EL (cell line): ENCODE data around the gene MESP2.

Source experiments
- DNase-seq: peaks from one replicate; pipeline ENCODE4 v3.0.0-alpha.2; 2016

Gene MESP2, protein sequence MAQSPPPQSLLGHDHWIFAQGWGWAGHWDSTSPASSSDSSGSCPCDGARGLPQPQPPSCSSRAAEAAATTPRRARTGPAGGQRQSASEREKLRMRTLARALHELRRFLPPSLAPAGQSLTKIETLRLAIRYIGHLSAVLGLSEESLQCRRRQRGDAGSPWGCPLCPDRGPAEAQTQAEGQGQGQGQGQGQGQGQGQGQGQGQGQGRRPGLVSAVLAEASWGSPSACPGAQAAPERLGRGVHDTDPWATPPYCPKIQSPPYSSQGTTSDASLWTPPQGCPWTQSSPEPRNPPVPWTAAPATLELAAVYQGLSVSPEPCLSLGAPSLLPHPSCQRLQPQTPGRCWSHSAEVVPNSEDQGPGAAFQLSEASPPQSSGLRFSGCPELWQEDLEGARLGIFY

DNA sequence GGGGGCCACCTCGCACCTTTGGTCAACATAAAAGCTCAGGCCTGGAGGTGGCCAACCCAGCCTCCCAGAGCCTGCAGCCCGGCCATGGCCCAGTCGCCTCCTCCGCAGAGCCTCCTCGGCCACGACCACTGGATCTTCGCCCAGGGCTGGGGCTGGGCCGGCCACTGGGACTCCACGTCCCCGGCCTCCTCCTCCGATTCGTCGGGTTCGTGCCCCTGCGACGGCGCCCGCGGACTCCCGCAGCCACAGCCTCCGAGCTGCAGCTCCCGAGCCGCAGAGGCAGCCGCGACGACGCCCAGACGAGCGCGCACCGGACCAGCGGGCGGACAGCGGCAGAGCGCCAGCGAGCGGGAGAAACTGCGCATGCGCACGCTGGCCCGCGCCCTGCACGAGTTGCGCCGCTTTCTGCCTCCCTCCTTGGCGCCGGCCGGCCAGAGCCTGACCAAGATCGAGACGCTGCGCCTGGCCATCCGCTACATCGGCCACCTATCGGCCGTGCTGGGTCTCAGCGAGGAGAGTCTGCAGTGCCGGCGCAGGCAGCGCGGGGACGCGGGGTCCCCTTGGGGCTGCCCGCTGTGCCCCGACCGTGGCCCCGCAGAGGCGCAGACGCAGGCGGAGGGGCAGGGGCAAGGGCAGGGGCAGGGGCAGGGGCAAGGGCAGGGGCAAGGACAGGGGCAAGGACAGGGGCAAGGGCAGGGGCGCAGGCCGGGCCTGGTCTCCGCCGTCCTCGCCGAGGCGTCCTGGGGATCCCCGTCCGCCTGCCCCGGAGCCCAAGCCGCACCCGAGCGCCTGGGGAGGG lies at the start of gene MESP2:
Gene MESP2 (plus strand): TSS at position 59 of the 799 bp plus-strand sequence. CDS start 26 bp downstream, at position 85.
- DNase-seq, result peak; percentile 85

DNA sequence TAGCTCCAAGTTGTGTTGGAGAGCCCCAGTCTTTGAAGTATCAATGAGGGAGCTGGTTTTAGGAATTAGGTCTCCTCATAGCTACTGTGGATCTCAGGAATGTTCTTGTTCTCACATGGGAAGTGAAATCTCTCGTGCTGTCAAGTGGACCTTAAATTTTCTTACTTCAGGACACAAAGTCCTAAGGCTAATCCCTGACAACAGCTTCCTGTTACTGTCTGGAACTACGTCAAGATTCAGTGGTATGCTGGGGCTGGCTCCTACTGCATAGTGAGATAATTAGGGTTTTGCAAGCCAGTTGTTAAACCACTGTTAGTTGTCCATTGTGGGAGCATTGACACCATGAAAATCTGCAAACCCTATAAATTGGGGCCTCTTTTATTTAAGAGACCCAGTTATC lies 47.9 kb upstream of the MESP2 start:
- no peak for DNase-seq

DNA sequence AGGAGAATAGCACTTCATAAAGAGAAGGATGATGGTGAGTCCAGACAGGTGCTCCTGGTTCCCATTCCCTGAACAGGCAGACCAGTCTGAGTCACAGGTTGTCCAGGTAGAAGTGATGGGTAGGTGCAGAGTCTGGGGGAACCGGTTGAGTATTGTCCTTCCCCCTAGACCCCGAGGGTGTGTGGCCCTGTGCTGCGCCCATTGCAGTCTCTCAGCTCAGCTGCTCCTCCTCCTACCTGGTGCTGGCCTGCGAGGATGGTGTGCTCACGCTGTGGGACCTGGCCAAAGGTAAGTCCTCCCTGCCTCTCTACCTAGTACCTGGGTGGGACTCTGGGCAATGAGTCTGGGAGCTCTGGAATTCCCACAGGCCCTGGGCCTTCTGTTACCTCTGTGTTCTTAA lies 44.9 kb upstream of the MESP2 start:
- no peak for DNase-seq

GRCh38 chr15:89732451-89733172 lies 43.5 kb upstream of the MESP2 start:
- DNase-seq, result no peak

DNA sequence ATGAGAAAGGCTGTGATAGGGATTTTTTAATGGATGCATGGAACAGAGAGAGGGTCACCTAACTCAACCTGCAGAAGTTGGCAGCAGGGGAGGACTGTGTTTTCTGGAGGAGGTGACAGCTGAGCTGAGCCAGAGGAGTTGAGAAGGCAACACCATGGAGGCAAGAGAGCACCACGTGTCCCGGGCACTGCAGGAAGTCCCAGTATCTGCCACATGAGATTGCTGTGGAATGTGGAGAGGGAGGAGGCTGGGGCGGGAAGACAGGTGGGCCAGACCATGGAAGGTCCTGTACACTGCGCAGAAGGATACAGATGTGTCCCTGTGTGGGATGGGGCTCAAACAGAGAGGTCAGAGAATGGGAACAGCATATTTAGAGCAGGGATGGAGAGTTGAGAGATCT lies 40.4 kb upstream of the MESP2 start:
- no peak for DNase-seq

DNA sequence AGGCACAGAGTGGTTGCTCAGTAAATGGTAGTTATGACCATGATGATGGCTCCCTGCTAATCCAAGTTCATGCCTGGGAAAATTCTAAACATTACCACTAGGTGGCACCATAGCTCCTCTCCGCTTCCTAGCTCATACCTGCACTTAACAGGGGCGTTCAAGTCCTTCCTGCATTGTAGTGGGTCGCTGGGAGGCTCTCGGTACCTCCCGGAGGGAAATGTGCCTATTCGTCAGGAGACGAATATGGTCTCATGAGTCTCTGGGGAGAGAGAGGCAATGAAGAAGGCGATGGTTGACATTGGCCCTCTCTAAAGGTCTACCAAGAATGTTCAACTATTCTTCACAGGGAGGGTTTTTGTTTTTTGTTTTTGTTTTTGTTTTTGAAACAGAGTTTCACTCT lies 36.0 kb upstream of the MESP2 start:
- DNase-seq, result peak; percentile 77

DNA sequence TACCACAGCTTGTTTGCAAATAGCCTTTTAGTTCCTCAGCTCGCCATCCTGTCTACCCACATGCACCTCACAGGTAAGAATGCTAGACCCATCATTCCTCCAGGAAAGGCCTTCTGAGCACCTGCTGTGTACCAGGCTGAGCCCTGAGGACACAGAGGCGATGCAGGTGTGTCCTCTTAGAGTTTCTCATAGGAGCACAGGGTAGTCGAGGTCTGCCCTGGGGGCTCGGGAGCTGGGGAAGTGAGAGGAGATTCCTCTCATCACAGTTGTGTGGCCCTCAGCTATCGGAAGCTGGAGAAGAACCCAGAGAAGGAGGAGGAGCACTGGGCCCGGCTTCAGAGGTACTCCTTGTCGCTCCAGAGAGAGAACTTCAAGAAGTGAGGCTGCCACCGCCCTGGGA lies 33.1 kb upstream of the MESP2 start:
- no peak for DNase-seq

- no peak for DNase-seq
Measured at GRCh38 chr15:89743594-89743993, 32.5 kb upstream of the MESP2 start.

DNA sequence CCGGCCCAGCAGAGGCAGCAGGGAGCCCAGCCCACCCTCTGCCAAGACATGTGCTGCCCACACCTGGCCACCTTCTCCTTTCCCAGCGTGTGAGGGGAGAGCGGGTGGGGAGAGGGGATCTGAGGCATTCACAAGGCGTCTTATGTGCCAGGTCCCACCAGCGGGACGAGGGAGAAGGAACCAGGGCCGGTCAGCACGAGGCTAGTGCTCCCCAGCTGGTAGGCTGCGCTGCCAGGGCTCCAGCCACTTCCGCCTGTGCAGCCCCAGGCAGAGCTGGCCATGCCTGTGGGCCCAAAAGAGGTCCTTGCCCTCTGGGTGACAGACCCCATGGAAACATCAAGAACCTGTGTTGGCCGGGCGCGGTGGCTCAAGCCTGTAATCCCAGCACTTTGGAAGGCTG lies 31.0 kb upstream of the MESP2 start:
- DNase-seq, result no peak

DNA sequence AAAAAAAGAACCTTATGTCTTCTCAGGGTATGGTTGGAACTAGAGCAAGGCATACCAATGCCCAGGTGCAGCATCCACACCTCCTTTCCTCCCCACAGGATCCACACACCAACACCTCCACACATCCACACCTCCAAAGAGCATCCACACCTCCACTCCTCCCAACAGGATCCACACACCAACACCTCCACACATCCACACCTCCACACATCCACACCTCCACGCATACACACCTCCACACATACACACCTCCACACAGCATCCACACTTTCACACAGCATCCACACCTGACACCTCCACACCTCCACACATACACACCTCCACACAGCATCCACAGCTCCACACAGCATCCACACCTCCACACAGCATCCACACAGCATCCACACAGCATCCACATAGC lies 30.4 kb upstream of the MESP2 start:
- no peak for DNase-seq

GRCh38 chr15:89746386-89746780 lies 29.7 kb upstream of the MESP2 start:
- DNase-seq, result no peak

DNA sequence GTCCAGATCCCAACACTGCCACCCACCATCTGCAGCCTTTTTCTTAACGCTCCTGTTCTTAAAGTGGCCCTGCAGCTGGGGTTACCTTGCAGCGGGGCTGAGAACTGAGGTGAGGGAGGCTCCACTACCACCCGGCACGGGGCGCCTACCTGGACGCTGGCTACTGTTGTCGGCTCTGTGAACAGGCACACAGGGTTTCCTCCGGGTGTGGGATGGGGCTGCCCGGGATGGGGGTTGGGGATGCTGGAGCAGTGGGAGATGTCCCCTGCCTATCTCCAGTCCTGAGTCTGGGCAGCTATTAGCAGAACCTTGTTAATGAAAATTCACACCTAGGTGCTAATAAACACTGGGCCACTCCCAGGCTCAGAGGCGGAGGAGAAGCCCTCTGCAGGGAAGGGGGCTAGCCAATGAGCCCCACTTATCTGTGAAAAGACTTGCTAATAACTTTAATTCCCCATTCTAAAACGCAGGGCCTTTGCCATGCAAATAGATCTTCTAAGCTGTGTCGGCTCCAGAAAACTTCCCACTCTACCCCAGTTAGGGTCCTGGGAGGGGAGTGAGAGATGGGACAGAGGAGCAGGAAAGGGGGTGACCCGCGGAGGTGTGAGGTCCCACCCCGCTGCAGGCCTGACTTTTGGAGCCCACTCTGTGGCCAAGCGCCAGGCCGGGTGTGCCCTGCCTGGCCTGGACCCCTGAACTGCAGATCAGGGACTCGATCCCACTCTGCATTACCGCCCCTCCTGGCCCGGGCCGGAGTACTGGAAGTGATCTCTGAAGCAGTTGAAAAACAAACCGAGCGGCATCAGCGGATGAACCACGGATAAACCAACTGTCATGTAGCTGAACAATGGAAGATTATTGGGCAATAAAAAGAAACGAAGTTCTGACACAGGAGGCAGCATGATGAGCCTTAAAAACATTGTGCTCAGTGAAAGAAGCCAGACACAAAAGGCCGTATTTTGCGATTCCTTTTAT lies 28.1 kb upstream of the MESP2 start:
- DNase-seq, result no peak

DNA sequence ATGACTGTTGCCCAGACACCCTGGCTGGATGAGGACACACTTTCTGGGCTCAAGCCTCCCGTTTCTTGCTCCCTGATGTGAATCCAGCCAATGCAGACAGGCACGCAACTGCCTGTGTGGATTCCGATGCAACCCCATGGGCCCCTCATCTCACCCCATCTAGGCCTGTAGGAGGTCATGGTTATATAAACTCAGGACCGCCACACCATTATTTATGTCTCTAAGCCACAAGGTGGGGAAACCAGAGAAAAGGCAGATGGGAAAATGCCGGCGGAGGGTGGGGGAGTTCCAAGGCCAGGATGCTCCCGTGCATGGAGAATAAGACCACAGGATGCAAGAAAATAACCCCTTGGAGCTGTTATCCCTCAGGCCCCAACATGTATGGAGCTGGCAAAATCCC lies 27.1 kb upstream of the MESP2 start:
- no peak for DNase-seq

- DNase-seq, result no peak
Measured at GRCh38 chr15:89749526-89749925, 26.6 kb upstream of the MESP2 start.

DNA sequence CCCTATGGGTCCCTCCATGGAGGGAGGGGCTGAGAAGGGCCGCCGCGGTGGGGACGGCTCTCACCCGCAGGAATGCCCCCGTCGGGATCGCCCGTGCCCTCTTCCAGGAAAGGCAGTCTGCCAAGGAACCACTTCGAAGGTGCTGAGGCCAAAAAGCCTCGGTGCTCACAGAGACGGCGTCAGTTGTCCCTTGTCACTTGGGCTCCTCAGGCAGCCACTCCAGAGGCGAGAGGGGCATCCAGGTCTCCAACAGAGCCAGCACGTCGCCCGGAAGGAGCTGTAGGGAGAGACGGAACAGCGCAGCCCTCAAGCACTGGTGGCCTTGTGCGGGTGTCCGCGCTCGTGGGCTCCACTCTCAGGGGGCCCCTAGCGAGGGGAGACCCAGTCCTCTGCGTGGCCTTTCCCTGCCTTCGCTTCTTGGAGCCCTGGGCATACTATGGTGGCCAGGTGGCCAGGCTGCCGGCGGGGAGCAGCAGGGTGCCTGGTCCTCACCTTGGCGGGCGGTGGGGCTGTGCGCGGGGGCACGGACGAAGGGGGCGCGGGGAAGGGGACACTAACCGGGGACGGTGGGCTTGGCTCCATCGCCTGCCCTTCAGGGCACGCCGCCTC lies 26.1 kb upstream of the MESP2 start:
- no peak for DNase-seq

DNA sequence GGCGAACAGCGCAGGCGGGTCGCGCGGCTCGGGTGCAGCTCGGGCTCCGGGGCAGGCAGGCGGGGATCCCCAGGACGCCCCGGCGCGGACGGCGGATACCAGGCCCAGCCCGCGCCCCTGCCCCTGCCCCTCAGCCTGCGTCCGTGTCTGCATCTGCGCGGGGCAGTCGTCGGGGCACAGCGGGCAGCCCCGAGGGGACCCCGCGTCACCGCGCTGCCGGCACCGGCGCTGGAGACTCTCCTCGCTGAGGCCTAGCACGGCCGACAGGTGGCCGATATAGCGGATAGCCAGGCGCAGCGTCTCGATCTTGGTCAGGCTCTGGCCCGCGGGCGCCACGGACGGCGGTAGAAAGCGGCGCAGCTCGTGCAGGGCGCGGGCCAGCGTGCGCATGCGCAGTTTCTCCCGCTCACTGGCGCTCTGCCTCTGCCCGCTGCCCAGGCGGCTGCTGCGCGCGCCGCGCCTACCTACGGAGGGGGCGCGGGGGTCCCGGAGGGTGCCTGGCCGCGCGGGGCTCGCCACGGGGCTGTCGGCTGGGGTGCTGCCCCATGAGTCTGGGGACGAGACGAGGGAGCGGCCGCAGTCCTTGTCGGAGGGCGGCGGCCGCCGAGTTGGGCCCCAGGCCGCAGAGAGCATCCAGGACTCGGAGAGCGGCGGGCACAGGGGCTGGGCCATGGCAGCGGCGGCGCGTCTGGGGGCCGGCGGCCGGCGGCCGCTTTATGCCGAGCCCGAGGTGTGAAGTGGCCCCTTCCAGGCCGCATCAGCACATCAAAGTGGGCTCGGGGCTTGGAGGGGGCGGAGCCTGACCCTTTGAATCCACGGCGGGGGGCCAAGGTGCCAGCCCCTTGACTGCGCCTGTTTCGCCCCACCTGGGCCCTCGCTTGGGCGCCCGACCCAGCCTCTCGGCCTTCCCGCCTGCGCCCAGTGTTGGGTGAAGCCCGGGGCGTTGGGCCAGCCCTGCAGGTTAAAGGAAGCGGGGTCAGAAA lies 25.3 kb upstream of the MESP2 start, which contains the start of gene MESP1:
Gene MESP1 (minus strand): TSS at position 690 of the 983 bp plus-strand sequence. CDS start 18 bp downstream, at position 672.
- DNase-seq, result peak; percentile 92

DNA sequence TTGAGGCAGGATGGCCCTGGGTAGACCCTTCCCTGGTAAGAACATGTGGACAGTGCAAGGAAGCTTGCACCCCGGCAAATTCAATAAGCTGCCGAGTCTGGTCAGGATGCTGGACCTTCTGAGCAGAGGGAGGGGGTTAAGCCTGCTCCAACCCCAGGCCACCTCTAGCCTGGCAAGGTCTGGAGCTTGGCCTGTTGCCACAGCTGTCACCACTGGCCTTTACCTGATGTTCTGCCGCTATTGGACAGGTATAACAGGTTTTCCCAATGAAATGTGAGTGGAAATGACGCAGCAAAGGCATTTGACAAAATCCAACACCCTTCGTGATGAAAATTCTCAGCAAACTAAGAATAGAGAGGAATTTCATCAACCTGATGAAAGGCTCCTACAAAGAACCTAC lies 24.4 kb upstream of the MESP2 start:
- DNase-seq, result no peak

GRCh38 chr15:89753855-89754254 lies 22.3 kb upstream of the MESP2 start:
- DNase-seq, result no peak

GRCh38 chr15:89754361-89755154 lies 21.6 kb upstream of the MESP2 start:
- DNase-seq, result peak; percentile 82

DNA sequence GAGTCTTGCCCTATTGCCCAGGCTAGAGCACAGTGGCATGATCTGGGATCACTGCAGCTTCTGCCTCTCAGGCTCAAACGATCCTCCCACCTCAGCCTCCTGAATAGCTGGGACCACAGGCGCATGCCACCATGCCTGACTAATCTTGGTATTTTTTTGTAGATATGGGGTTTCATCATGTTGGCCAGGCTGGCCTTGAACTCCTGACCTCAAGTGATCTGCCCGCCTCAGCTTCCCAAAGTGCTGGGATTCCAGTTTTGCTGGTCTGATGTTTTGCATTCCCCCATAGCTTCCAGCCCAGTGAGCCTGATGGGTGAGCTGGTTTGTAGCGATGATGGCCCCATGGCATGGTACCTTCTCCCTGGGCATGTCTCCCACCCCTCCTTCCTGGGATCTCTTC lies 20.4 kb upstream of the MESP2 start:
- DNase-seq, result no peak
